ENCODE measurements around the gene SEMA3F.

The SEMA3F gene

DNA sequence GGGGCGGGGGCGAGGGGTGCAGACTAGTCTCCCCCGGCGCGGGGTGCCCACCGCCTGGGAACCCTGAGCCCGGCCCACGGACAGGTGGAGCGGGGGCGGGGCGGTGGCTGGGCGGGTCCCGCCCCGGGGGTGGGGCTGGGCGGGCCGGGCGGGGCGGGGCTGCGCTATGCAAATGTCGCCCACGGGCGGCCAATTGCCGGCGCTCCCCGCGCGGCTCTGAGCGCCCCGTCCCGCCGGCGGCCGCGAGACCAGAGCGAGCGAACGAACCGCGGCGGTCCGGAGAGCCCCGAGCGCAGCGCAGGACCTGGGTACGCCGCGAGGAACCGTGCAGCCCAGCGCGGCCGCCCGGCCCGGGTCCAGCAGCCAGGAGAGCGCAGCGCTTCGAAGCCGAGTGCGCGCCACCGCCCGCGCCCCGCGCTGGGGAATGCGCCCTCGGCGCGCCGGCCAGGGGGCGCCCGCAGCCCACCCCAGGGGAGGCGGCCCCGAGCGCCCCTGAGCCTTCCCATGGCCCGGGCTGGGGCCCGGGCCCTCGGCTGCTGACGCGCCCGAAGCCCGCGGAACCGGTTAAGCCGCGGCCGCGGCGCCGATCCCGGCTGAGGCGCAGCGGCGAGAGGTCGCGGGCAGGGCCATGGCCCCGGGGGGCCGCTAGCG, at the start of gene SEMA3F:
TSS of gene SEMA3F (plus strand) at position 485 of the 651 bp plus-strand sequence. CDS start 4,299 bp downstream, outside the sequence.
- DNase-seq (ENCODE audit: low read depth) = peak; percentile 42

DNA sequence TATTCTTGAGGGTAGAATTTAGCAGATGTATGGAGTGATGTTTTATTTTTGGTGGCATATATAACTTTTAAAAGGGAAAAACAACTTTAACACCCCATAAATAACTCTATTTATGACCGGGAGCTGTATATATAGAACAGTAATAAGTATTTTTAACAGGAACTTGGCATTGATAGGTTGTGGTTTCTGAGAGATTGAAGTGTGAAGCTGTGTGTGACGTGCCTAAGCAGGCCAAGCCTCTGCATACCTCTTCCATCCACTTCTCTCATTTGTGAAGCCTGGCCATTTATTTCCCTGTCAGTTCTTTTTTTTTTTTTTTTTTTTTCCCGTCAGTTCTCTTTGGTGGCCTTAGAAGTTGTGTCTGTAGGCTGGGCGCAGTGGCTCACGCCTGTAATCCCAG, 43.4 kb upstream of the SEMA3F start:
- DNase-seq (ENCODE audit: low read depth) = no peak

DNA sequence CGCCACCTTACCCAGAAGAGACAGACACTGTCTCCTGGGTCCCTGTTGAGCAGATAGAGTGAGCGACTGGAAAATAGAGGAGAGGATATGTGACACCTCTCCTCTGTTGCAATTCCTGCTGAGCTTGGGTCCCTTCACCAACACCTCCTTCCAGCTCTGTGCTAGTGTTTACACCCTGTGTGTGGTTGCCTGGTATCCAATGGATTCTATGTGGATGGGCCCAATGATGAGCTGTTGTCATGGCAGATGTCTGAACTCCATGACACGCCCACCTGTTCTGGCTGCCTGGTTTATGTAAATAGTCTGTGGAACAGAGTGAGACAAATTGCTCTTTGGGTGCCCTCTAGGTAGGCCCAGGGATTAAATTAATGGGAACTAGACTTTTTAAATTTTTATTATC, 42.7 kb upstream of the SEMA3F start:
- DNase-seq (ENCODE audit: low read depth) = peak; percentile 29

DNA sequence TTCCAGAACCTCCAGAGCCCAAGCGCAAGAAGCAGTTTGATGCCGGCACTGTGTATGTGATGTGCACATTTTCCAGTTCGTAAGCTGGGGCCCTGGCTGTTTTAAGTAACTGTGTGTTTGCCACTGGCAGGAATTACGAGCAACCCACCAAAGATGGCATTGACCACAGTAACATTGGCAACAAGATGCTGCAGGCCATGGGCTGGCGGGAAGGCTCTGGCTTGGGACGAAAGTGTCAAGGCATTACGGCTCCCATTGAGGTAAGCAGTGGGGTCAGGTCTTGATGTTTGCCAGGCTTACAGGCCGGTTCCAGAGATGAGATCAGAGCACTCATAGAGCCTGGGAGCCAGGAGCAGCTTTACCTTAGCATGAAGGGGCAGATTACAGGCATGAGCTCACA, 38.0 kb upstream of the SEMA3F start:
- no peak for DNase-seq (ENCODE audit: low read depth)

DNA sequence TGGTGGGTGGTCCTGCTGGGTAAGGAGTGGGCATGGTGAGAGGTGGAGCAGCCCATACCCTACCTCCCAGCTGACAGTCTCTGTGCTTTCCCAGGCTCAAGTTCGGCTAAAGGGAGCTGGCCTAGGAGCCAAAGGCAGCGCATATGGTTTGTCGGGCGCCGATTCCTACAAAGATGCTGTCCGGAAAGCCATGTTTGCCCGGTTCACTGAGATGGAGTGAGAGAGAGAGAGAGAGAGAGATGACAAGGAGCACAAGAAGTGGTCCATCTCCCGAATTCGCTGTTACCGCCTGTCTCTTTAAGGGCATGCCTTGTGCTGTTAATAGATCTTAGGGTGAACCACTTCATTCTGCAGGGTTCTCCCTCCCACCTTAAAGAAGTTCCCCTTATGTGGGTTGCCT, 36.9 kb upstream of the SEMA3F start:
- no peak for DNase-seq (ENCODE audit: low read depth)

DNA sequence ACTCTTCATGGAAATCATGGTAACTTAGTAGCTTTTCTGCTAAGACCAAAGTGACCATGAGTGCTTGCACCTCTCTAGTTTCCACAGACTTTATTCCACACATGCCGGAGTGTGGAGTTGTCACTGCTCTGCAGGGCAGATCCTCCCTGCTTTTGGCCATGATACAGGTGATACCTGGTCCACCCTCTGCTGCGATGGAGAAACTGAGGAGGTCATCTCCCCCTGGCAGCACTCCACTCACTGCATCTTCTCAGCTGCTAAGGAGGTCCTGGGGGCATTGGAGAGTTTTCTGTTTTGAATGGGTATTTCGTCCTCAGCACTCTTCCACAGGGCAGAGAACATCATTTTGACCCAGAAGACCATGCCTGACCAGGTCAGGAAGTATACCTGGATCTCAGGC, 35.3 kb upstream of the SEMA3F start:
- no peak for DNase-seq (ENCODE audit: low read depth)

DNA sequence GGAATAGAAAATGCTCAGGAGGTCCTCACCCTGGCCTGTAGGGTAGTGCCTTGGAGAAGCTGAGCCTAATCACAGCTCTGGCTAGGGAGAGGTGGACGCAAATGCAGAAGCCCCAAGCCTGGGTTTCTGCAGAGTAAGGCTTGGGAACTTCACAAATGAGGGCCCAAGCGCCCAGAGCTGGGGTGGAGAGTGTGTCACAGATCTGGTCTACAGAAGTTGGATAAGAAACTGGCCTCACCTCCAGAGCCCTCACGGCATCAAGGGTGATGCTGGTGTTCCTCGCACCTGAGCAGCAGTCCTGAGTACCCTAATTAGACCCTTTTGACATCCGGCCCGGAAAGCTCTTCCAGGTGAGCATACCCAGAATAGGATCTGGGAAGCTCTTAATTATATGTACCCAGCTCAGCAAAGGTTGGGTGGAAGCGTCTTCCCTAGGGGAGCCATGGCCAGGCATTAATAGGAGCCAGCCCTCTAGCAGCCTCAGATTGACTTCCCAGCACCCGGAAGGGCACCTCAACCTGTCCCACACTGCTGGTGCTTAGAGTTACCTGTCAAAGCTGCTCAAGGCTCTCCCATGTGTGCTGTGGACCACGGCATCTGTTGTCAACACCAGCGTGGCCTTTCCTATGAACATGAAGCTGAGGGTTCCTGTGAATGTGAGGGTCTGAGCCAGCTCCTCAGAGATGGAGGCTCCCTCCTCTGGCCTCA, 34.6 kb upstream of the SEMA3F start:
- DNase-seq (ENCODE audit: low read depth) = no peak

DNA sequence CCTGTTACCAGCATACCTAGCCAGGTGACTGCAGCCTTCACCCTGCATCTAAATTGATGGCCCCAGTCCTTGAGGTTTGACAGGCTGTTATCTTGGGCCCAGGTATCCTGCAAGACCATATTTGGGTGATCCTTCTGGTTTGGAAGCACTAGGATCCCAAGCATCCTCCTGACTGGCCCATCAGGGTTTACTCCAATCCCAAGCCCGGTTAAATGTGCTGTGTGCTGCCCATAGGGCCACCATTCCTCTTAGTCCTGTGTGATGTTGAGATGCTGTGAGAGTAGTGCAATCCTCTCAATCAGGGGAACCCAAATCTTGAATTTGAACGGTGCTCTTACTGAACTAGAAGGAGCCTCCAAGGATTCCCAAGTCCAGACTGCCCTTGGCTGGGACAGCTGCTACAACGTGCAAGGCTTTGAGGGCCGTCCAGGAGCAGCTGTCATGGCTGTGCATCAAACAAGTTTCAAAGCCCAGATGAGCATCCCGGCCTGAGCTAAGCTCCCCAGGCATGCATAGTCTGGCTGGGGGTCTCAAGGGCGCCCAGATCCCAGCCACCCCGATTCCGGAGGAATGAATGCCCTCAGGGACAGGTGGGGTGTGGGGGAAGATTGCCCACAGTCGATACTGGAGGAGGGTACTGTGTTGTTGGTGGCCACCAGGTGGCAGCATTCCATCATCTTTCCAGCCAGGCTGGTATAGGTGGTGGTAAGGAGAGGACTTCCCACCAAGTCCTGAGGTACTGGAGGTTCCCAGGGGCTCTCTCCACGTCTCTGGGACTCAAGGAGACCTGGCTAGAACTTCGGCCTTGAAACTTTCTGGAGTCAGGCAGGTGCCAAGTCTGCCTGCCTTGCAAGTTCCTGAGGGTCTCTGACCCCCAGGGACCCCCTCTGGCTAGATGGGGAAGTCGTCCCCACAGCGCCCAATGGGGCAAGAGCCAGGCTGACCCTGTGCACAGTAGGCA, 33.8 kb upstream of the SEMA3F start:
- peak; percentile 69 for DNase-seq (ENCODE audit: low read depth)

DNA sequence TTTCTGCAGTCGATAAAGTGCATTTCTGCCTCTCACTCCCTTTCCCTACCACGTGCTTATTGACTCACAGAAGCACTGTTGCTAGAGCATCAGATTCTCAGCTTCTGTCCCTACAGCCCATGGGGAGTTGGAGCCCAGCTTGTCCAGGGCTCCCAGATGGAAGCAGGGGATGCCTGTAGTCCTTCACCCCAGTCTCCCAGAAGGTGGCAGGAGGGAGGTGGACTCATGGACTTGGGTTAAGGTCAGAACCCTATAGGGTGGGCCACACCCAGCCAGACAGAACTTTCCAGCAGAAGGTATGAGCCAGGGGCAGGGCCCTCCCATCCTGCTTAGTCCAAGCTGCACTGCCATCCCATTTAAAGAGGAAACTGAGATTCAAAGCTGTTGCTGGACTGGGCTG, 33.1 kb upstream of the SEMA3F start:
- no peak for DNase-seq (ENCODE audit: low read depth)

DNA sequence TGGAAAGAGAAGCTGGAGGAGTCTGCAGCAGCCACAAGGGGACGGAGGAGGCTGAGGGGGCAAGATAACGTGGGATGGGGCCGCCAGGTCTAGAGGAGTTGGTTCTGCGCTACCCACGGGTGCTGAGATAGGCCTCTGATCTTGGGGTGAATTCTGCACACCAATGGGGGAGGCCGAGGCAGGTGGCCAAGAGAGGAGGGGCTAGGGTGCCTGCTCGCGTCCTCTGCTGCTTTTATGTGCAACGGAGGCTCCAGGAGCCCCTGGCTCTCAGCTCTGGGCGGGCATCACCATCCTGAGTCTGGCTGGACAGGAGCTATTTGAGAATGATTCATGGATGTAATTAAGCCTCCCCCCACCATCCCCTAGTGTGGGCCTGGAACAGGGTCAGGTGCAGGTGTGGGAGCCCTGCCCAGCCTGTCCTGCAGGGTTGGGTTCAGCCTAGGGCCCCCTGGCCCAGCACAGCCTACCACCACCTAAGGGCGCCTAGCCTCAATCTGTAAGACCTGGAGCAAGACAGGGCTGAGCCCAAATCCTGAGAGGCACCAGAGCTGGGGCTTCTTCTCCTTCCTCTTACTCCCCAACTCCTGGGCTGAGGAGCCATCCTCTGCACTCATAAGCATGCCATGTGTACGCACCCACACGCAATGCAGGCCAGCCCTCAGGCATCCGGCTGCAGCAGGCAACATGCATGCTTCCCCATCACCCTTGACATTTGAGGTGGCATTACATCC, 32.3 kb upstream of the SEMA3F start:
- no peak for DNase-seq (ENCODE audit: low read depth)

DNA sequence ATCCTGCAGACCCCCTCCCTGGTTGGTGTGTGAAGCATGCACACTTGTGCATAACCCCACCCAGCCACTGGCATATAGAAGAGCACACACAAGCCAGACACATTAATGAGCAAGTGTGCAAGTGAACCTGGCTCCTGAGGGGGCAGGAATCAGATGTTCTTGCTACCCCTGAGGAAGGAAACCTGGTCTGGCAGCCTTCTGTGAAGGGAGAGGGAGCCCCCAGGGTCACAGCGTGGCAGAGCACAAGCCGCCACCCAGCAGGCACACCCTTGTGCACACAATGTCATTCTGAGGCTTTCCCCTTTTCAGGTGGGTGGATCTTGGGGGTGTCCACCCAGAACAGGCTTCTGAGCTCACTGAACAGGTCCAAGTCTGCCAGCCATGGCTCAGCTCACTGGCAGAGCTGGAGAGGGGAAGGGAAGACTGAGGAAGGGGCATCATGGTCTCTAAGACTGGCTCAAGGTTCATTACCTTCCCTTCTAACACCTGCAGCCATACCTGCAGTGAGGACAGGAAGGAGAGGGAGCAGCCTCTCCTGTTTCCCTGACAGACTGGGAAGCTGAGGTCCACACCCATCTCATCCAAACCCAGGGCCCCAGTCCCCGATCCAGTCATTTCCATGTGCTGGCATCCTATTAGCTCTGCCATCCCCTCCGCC, 31.6 kb upstream of the SEMA3F start:
- no peak for DNase-seq (ENCODE audit: low read depth)

DNA sequence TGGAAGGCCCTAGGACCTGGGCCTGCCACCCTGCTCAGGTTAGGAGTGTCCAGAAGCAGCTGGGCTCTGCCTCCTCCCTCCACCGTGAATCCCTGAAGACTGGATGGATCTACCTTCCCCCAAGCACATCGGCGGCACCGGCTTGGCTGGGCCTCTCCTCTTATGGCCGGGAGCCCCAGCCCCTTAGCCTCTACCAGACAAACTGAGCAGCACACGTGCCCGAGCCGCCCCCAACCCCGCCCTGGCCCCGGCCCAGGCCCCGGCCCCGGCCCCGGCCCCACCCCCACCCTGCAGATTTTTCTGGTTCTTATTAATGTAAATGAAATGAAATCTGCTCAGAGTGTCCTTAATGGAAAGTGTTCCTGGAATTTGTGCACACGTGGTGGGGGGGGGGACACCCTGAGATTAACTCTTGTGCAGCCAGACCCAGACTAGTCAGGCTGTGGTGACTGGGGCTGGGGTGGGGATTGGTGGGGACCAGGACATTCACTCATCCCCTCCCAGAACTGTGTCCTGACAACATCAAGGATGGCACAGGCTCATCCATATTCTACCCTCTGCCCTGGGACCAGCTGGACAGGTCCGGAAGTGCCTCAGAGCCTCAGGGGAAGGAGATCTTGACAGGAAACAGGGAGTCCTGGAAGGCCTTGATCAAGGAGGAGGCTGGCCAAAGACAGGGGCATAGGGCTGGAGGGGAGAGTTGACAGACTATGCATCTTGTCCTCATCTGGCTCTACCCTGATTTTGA, 30.9 kb upstream of the SEMA3F start:
- no peak for DNase-seq (ENCODE audit: low read depth)

DNA sequence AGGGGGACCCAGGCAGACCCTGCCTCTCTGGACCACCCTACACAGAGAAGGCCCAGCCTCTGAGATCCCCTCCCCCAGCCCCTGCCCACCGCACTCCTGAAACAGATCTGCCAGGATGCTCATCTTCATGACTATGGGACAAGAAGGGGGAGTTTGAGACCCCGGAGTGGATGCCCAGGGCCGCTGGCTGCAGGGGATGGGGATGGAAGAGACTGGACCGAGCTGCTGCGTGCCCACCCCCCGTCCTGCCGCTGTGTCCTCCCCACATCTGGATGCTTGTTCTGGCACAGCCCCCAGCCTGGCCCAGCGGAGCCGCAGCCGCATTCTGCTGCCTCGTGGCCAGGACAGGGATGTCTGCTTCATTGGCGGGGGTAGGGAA, 30.3 kb upstream of the SEMA3F start:
- no peak for DNase-seq (ENCODE audit: low read depth)

DNA sequence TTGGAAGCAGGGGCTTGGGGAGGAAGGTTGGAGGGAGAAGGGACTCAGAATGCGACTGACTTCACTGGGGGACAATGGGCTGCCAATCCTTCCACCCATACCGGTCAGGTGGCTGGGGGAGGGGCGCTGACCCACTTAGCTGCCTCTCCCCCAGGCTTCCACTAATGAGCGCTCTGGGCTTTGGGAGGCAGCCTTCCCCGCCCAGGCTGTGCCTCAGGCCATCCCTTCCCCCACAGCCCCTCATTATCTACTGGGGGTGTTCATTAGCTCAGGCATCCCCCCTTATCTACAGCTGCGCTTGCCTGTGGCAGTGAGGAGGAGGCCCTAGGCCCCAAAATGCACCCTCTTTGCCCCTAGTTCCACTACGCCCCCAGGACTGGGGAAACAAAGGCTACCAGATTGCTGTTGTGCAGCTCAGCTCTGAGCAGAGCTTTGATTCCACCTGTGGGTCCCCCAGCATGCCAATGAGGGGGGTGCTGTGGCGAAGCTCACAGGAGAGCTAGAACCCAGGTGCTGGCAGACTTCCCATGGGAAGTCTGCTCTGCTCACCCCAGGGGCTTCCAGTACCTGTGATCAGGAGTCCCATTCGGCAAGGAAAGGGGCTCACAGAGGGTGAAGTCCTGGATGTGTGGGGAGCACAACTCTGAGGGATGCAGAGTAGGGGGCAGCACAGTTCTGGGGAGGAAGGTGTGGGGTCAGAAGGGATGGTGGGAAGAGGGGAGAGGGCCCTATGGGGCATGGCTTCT, 29.4 kb upstream of the SEMA3F start:
- DNase-seq (ENCODE audit: low read depth) = no peak

DNA sequence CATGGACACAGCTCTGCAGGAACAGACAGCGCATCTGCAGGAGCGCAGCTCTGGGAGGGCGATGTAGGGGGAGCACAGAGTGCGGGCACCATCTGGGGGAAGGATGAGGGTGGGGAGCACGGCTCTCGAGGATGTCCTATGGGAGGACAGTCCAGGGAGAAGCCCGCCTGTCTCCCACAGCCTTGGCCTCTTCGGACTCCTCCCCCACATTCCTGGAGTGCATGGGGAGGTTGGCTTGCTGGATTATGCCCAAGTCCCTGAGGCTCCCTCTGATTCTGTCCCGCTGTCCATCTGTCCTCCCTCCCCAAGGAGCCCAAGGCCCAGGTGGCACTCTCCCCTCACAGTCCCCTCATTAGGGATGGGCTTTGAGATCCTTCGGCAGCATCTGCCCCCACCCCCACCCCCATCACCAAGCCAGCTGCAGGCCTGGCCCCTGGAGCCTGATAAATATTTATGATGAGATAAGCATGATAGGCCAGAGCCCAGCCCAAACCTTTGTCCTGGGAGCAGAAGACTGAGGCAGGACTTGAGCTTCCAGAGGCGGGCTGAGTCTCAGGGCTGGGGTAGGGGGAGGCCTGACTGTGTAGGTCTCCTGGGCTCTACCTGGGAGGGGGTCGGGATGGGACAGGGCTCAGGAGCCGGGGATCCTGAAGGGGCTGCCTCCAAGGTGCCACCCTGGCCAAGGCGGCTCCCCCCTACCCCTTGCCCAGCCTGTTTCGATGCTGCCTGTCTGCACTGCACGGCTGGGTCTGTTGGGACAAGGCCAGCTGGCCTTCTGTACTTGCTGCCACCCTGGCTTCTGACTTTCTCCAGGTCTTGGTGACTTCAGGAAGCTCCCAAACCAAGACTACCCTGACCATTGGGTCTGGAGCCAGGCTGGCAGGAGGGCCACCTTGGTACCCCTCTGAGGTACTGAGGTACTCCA, 28.6 kb upstream of the SEMA3F start:
- peak; percentile 71 for DNase-seq (ENCODE audit: low read depth)

DNA sequence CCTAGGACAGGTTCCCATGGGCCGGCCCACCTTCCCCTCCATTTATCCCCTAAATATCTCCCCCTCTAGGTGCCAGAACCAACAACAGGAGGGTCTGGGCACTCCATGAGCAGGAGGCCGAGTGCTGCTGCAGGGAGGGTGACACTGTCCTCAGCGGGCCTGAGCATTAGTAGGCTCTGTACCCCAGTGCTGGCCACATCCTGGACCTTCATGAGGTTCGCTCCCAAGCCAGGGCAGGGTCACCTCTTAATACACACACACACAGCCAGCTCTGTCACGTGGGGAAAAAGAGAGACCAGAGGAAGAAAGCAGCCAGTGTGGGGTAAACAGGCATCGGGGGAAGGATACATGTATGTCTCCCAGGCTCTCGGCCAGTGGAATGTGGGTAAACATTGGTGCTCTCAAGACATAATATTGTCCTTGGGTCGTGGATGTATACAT, 27.9 kb upstream of the SEMA3F start:
- DNase-seq (ENCODE audit: low read depth) = no peak

DNA sequence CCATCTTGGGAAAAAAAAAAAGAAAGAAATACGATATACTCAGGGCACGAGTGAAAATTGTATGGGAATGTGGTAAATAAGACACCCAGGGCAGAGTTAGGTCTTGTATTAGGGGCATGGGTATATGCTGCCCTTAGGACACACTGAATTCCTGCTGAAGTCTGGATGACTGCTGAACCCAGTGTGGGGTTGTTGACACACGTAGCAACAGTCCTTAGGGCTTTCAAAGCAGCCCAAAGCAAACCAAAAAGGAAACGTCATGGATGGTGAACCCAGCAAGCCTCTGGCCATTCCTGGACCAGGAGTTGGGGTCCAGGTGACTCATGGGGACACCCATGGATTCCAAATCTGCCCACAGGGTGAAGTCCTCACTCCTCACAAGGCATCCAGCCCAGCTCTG, 27.1 kb upstream of the SEMA3F start:
- DNase-seq (ENCODE audit: low read depth) = no peak

DNA sequence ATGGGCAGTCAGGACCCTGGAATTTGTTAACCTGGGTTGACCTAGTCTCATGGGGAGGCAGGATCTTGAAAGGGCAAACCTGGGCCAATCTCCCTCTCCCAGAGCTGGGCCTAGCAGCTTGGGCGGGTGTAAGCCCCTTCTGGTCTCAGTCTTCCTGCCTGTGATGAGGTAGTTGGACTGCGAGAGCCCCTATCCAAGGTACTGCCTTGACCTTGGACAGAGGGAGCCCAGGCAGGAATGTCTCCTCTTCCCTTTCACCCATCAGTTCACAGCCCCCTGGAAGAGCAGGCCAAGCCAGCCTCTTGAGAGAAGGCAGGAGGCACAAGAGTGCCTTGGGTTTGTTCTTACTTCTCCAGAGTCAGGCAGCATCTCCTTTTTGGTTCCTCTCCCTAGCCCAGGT, 24.7 kb upstream of the SEMA3F start:
- no peak for DNase-seq (ENCODE audit: low read depth)
